NCI-H524 (cell line): ENCODE results near the gene CYP39A1.
A peak's percentile ranks its signal among the peaks of the same experiment; 100 is the strongest.
"Not testable (repeated sequence)": the region's sequence is repeated elsewhere in the genome, so short reads cannot be mapped to it uniquely, and the experiment has no call there.

Experiments used
- DNase-seq, 2 experiments: peaks; one replicate each; lab custom pipeline; 2025; lab: John Stamatoyannopoulos, UW

Gene CYP39A1

DNA sequence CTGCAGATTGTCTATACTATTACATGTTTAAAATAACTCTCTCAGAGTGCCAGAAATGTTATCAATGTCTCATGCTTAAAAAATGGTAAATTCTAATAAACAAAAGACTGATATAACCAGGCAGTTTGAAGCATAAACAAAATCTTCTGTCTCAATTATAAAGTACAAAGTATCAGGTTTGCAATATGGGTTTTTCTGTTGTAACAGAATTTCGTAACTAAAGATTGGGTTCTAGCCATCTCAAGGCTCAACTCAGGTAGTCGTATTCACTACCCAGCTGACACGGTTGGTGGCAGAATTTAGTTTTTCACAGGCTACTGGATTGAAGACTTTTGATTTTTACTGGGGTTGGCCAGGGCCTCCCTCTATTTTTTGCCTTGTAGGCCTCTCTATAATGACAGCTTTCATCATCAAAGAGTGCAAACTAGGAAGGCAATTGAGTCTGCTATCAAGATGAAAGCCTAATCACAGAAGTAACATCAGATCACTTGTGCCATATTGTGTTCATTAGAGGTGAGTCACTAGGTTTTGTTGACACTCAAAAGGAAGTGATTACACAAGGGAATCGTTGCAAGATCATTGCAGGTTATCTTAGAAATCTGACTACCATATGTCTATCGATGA, 3.6 kb downstream of the CYP39A1 start:
- no peak for DNase-seq

DNA sequence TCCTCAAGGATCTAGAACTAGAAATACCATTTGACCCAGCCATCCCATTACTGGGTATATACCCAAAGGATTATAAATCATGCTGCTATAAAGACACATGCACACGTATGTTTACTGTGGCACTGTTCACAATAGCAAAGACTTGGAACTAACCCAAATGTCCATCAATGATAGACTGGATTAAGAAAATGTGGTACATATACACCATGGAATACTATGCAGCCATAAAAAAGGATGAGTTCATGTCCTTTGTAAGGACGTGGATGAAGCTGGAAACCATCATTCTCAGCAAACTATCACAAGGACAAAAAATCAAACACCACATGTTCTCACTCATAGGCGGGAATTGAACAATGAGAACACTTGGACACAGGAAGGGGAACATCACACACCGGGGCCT, 4.5 kb downstream of the CYP39A1 start:
- DNase-seq, result not testable (repeated sequence)

DNA sequence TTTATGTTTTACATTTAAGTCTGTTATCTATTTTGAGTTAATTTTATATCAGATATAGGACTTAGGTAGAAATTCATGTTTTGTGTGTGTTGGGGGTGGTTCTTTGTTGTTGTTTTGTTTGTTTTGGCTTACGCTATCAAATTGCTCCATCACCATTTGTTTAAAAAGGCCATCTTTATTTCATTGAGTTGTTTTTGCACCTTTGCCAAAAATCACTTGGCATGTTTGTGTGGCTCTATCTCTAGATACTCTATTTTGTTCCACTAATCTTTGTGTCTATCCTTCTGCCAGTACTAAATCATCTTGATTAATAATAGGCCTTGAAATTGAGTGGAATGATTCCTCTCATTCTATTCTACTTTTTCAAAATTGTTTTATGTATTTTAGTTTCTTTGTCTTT, 7.4 kb downstream of the CYP39A1 start:
- DNase-seq, result no peak

DNA sequence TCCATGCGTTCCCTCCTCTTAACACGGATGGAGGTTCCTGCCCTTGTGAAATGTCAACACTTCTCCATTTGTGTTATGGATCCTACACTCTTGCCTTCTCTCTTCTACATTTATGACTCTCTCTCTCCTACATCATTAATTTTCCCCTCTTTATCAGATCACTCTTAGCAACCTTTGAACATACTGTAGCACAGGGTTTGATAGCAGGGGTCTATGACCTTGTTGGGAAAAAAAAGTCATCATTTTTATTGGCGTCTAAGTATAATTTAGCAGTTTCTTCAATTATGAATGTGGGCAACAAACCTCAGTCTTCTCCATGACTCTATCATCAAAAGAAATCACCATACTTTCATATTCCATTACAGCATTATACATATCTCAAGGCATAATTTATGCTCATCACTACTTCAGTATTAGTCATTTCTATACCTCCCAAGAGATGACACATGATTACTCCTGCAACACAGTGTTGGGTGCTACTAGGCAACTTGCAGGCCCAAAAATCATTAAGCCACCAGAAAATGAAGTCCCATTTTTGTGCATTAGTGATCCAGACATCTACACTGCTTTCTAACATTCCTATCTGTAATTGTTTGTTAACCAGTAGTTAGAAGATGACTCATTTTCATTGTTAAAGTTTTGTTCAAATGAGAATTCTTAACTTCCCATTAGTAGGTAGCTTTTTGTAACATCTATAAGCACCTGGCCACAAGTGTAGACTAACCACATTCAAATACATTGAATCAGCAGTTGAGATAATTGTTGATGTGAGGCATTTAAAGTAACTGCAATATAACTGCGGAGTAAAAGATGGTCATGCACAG, 9.5 kb downstream of the CYP39A1 start:
- no peak for DNase-seq

DNA sequence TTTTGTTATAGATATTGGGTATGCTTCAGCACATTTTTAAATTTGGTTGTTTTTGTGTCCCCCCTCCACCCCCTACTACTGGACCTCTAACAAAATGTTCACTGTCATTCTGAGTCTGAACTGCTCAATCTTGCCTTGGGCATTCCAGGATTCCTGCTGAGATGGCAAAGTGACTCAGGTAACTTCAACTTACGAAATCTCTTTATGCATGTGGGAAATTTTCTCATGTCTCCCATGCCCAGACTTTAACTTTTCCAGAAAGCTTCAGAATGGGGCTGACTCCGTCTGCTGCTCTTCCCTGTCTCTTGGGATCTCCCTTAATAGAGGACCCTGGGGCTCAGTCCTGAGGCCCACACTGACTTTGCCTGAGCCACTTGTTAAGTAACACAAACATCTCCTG, 14.0 kb downstream of the CYP39A1 start:
- DNase-seq, result no peak

DNA sequence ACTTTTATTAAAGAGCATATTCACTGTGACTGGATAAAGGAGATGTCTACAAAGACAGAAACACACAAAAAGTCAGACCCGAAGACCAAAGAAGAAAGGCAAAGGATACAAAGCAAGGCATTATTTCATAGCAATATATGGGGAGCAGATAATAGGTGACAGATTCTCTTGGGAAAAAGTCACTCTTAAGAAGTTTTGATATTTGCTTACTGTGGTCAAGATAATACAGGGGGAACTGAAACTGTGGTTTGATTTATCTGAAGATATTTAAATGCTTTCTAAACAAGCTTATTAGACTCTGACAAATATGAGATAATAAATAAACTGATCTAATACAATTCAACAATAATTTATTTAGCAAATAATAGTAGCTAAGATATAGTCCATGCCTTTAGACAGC, 14.7 kb downstream of the CYP39A1 start:
- DNase-seq, result no peak

DNA sequence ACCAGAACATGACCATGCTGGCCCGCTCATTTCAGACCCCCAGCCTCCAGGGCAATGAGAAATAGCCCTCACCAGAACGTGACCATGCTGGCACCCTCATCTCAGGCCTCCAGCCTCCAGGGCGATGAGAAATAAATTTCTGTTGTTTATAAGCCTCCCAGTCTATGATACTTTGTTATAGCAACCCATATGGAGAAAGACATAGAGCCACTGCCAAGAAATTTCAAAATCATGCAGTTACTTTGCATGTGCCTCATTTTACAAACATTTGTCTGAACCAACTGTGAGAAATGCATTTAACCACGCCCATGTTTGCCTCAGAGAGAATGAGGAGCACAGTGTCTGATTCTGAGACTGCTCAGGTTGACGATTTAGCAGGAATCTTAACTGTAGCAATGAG, 15.5 kb downstream of the CYP39A1 start:
- DNase-seq, result no peak

DNA sequence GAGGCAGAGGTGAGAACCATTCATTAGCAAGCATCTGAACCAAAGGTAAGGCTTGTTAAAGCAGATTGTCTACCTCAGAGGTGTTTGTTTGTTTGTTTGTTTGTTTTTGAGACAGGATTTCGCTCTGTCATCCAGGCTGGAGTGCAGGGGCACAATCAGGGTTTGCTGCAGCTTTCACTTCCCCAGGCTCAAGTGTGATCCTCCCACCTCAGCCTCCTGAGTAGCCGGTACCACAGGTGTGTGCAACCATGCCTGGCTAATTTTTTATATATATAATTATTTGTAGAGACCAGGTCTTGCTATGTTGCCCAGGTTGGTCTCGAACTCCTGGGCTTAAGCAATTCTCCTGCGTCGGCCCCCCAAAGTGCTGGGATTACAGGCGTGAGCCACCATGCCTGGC, 17.2 kb downstream of the CYP39A1 start:
- no peak for DNase-seq

DNA sequence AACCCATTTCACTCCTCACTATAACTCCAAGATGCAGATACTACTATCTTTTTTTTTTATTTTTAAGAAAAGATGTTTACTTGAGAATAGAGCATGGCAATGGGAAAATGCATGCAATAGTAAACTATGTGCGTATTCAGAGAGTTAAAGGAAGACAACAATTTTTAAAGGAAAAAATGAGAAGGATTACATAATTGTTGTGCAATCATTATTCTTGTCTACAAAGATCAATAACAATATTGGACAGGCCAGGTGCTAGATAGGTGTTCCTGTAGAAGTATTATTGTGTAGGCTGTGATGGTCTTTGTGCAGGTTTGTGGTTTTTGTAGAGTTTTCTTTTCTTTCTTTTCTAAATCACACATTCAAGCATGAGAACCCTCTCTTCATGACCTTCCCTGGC, 20.6 kb downstream of the CYP39A1 start:
- no peak for DNase-seq

DNA sequence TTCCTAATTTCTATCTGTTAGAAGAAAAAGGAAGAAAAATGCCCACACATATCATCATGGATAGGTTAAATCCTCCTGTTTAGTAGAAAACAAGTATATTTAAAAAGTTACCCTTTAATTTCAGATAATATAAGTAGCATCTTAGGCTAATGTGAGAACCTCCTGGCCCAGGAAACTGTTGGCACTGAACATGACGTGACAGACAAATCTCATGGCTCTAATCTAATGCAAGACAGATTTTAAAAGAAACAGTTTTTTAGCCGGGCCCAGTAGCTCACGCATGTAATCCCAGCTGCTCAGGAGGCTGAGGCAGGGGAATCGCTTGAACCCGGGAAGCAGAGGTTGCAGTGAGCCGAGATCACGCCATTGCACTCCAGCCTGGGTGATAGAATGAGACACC, 22.9 kb downstream of the CYP39A1 start:
- DNase-seq, result no peak

DNA sequence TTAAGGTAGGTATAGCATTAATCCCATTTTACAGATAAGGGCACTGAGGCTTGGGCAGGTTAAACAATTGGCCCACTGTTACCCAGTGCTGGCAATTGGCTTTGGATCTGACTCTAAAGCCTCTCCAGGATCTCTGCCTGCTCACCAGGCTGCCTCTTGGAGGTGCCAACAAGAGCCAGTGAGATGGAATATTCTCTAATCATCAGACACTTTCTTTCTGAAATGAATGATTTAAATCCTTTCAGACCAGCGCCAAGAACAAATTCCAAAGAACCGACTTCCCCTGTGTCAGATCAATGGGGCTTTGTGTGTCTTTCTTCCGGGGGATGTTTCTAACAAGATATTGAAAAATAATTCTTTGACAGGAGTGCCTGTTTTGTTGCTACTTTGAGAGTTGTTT, 23.6 kb downstream of the CYP39A1 start:
- DNase-seq, result no peak

DNA sequence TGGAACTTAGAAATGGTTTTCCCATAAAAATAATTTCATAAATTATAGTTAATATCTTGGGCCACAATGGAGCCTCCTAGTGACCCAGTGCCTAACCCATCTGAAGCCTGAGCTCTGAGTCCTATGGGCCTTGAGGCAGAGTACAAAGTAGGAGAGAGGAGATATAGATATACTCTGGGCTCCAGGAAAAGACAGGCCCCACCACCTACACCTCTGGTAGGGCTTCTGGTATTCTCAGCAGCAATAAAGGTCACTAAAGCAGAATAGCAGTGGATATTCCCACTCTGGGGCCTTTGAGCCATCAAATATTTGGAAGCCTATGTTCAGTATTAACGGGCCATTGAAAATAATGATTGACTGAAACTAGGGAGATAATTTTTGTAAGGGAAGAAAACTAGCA, 24.1 kb downstream of the CYP39A1 start:
- no peak for DNase-seq

DNA sequence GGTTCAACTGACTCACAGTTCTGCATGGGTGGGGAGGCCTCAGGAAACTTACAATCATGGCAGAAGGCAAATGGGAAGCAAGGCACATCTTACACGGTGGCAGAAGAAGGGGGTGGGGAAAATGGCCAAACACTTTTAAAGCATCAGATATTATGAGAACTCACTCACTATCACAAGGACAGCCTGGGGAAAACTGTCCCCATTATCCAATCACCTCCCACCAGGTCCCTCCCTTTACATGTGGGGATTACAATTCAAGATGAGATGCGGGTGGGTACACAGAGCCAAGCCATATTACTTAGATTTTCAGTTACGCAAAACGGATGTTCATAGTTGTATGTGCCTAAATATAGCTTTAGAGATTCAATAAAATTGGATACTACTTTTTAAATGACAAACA, 25.6 kb downstream of the CYP39A1 start:
- DNase-seq, result no peak

DNA sequence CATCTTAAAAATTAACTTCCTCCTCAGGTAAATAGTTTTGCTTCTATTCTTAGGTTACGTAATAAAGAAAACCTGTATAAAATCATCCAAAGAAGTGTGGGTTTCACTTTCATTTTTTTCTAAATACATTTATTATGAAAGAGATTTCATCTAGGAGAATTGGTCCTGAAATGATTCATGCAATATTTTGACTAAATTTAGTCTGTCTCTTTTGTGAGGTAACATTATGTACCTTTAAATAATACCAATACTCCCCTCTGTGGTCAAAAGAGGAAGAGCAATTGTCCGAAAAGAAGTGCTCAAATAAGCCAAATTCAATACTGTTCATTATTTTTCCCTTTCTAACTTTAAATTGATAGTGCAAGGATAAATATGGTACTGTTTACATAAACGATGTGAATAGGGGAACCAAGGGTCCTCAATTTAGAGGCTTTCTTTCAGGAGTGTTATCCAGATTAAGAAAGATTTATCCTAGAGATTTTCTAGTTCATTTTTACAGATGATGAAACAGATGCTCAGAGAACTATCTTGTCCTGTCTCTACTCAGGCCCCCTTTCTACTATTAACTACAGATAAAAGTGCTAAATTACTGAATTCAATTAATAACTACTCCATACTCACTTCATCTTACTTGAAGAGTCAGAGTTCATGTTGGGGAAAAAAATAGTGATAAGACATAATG, 26.2 kb downstream of the CYP39A1 start:
- peak in 1 of 2 experiments; percentile 22 for DNase-seq

DNA sequence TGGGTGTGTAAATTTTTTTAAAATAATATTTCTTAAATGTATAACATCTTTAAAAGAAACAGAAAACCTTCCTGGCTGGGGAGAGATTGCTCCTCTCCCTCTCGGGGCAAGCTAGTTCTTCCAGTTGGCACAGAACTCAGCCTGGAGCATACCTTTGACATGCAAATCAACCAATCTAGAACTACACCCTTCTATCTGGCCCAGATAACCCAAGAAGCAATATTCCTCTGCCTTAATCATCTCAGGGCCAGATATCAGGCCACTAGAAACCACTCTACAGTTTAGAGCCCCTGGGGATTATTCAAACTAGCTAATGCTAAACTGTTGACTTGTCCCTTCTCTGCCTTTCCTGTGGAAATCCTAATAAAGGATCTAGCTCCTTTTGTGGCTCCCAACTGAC, 33.9 kb downstream of the CYP39A1 start:
- DNase-seq, result peak in 1 of 2 experiments; percentile 1

DNA sequence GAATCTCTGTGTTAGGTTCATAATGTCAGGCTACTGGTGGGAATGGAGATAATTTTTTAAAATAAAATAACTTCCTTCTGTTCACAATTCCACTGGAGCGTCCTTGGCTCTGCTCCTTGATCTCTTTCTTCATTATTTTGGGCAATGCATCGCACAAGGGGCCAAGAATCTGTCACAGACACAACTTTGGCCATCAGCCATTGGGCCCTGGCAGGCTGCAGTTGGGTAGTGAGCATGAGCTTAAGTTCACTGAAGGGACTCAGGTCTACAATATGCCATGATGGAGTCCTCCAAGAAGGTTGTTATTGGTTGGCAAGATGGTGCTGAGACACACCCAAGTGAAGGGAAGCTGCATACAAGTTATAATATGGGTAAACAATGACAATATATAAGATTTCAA, 40.0 kb downstream of the CYP39A1 start:
- DNase-seq, result no peak

DNA sequence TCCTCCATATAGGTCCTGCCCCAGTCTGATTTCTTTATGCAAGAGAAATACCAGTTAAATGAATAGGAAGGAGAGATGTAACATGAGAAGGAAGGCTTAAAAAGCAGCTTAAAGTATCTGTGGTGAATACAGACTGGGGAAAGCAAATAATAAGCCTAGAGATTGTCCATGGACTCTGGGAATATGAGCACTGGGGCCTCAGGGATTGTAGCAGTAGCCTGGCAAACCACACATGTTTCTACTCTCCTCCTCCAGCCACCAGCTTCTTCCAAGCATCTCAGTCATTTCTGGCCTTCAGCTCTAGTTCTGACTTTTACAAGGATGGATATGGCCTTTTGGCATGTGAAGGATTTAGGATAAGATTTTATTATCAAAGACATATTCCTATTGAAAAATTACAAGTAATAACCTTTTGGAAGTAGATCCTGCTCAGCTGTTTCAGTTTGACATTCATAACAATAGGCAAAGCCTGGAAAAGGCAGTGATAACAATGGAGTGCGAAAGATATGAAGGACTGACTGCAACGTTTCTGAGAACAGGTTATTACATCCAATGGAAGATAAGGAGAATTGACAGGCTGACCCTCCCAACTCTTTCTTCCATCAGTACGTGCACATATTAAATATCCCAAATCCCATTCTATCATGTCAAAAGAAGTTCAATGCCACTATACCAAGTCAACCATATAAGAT, 41.6 kb downstream of the CYP39A1 start:
- peak in 1 of 2 experiments; percentile 29 for DNase-seq

DNA sequence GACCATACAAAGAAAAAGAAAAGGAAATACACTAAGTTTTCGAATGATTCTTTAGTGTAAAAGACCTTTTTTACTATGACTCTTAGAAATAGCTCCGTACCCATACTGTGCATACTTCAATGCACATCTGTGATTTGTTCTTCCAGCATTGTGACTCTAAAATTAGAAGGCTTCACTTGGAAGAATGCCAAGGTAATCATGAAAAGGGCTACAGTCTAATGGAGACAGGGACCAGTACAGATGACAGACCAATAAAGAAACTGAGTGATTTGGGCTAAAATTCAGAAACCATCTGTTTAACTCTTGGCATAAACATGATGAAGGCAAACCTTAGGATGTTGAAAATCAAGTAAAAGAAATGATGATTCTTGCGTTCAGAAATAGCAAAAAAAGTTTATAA, 46.3 kb downstream of the CYP39A1 start:
- peak in 1 of 2 experiments; percentile 65 for DNase-seq

DNA sequence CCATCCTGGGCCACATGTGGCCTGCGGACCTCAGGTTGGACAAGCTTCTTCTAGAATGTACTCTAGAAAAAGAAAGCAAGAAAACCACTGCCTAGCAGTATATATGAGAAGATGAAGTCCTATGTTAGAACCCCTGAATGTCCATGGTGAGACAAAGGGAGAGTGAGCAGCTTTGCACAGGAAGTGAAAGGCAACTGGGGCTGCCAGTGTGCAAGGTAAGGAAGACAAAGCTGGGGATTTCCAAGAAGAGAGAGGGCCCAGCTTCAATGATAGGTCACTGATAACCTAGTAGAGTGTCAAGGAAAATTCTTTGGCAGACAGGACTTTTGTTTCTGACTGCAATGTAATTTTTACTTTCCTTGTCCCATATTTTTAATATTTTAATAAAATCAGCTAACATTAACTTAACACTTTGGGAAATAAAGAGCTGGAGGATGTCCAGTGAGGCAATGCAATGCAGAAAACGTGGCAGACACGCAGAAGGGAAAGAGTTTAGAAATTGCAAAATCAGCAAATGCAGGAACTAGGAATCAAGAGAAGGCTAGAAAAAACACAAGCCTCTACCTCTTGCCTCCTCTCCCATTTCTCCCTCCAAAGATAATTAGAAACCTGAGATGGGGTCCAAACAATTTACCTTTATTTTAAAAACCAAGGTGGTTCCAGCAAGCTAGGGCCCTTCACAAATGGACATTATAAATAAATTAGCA, 47.4 kb downstream of the CYP39A1 start:
- DNase-seq, result no peak

DNA sequence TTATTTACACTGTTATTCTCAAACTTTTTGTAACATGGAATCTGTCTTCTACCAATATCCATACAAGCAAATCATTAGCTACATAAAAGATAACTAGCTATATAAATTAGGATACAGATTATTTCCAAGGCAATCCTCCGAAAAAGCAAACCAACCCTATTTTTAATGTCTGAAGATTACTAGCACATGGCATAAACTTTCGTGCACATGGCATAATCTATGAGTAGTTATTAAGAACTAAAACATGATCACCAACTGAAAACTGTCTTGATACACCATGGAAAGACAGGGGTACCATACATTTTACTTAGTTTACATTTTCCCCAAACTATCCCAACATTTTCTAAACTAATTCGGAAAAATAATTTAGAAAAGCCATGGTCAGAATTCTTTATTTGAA, 54.4 kb downstream of the CYP39A1 start:
- DNase-seq, result no peak

DNA sequence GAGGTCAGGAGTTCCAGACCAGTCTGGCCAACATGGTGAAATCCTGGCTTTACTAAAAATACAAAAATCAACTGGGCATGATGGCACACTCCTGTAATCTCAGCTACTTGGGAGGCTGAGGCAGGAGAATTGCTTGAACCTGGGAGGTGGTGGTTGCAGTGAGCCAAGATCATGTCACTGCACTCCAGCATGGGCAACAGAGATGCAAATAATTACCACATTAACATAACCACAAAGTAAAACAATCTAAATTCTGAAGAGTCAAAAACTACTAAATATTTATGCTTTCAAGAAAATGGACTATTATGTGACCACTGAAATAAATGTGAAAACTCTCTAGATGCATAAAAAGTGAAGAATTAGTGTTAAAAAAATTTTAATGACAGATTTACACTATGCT, 59.9 kb downstream of the CYP39A1 start:
- no peak for DNase-seq

DNA sequence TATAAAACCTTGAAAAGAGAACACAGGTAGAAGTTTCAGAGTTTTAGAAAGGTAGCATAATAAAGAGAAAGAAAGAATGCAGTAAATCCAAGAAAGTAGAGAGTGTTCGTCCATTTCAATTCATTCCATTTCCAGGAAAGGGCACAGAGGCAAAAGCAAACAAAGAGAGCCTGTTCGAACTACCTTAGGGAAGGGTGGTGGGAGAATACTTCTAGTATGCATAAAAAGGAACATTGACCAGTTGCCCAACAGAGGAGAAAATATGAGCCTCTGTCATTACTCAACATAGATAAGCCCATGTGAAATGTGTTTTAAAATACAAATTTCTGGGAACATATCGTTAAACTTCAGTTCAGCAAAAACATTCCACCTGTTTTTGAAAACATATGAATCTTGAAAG, 60.6 kb downstream of the CYP39A1 start:
- no peak for DNase-seq
